ENCODE results near the gene CENPN.

GRCh38 chr16:81003064-81003463, 4.0 kb upstream of the CENPN start:
- TF ChIP-seq CTCF (IDR thresholded peaks at IDR 0.05) (no peak), POLR2AphosphoS5 (IDR thresholded peaks at IDR 0.05) (no peak), POLR2A (IDR thresholded peaks at IDR 0.05) (no peak)
